NCI-H774 (cell line): ENCODE data around the gene SMYD5.
"Not testable (repeated sequence)": the region's sequence is repeated elsewhere in the genome, so short reads cannot be mapped to it uniquely, and the experiment has no call there.

ENCODE experiments used
- DNase-seq: peaks from one replicate; lab custom pipeline; 2025; lab: John Stamatoyannopoulos, UW

SMYD5 gene

DNA sequence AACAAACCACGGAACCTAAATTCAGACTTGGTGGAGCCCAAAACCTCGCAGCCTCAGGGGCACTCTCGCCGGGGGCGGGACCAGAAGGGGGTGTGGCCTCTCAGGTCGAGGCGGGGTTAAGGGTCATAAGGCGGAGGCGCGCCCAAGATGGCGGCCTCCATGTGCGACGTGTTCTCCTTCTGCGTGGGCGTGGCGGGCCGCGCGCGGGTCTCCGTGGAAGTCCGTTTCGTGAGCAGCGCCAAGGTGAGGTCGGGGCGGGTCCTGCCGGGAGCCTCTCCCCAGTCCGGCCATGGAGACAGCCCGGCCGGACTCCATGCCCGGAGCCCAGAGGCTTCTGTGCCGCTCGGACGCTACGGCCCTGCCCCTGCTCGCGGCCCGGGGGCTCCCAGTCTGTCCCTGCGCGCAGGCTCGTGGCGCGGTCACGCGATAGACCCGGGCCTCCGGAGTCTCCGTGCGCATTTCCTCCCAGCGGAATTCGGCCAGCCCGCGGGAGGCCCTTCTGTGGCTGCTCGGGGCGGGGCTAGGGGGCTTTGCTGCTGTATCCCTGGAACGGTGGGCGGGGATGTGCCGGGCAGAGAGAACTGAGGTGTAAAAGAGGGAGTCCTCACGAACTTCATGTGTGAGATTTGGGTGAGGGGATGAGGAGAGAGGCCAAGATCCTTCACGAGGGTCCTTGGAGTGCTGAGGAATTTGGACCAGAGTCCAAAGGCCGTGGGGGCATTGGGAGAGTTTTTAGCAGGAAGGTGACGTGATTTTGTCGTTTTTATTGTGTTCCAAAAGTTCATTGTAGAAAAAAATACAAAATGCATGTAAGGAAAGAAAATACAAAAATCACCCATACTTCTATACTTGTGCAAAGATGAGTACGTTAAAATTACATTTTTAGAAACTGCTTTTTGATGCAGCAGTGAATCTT lies at the start of gene SMYD5:
Gene SMYD5 (plus strand): TSS at position 126 of the 916 bp plus-strand sequence. CDS start 22 bp downstream, at position 148.
- peak; percentile 78 for DNase-seq

DNA sequence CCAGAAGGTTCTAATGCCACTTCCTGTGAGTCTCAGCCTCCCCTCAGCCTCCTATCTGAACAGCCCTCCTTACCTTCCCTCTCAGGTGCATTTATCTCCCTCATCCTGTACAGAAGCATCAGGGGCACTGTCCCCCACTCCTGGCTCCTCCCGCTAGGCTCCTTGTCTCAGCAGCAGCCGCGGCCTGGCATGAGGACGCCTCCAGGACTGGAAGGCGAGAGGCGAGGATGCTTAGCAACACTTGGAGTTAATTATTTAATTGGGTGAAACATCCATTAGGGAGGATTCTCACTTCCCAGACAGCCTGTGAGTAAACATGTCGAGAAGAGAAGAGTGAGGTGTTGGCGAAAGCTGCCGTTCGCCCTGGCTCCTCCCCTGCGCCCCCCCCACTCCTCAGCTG lies 48.1 kb upstream of the SMYD5 start:
- not testable (repeated sequence) for DNase-seq

DNA sequence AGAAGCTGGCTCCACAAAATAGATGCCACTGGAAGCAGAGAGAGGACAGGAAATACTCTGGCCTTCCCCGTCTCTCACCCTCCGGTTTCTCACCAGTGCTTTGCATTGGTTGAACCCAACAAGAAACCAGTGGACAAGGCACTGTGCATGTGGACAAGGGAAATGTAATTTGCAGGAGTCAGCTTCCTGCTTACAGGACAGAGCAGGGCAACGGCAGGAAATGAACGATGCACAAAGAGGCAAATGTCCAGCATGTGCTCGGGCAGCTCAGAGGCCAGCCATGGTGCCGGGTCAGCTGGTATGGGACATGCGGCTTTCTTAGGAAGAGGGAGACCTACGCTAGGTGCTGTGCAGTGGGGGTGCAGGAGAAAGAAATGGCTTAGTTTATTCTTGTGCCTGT lies 47.2 kb upstream of the SMYD5 start:
- not testable (repeated sequence) for DNase-seq

DNA sequence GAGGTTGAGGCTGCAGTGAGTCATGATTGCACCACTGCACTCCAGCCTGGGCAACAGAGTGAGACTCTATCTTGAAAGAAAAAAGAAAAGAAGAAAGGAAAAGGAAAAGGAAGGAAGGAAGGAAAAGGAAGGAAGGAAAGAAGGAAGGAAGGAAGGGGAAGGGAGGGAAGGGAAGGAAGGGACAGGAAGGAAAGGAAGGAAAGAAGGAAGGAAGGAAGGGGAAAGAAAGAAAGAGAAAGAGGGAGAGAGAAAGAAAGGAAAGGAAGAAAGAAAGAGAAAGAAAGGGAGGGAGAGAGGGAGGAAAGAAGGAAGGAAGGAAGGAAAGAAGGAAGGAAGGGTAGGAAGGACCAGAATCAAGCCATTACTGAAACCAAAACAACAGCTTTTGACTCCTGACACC lies 45.7 kb upstream of the SMYD5 start:
- not testable (repeated sequence) for DNase-seq

DNA sequence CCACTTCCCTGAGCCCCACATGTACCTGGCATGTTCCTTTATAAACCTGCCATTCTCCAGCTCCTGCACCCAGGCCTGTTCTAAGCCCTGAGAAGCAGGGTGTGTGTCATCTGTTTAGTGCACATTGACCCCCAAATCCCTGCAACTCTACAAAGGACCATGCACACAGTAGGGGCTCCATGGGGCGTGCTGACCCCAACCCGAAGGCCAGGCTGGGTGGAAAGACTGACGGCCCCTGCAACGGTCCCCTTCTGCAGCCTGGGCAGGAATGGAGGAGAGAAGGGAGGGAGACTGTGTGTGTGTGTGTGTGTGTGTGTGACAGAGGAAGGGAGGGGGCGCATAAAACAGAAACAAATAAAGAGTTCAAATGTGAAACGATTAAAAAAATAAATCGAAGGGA lies 43.7 kb upstream of the SMYD5 start:
- not testable (repeated sequence) for DNase-seq

DNA sequence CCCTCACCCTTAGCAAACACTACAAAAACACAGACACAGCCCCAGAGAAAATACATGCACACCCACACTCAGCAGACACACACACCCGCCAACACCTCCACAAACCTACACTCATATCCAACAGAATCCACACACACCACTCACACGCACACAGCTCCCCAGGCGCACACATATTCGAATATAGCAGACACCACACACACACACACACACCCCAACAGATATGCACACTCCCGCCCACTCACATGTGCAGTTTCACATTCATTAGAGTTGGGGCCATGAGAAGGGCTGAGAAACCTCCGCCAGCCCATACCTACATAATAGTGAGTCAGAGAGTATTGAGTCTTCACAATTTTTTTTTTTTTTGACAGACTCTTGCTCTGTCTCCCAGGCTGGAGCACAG lies 41.1 kb upstream of the SMYD5 start:
- no peak for DNase-seq

DNA sequence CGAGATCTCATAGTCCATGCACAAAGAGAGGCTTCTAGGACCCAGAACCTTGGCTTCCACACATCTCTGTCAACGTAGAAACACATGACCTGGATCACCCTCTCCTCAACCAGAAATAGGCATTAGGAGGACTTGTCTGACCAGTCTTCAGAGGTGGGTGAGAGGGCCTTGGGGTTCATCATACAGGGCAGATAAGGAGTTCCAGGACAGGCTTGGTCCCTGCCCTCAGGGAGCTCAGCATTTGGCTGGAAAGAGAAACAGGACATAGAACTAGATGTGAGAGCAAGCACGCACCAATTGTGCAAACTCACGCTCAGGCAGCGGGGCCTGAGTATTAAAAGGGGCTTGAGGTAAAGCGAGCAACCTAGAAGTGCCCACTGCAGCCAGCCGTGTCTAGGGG lies 40.3 kb upstream of the SMYD5 start:
- DNase-seq: no peak

DNA sequence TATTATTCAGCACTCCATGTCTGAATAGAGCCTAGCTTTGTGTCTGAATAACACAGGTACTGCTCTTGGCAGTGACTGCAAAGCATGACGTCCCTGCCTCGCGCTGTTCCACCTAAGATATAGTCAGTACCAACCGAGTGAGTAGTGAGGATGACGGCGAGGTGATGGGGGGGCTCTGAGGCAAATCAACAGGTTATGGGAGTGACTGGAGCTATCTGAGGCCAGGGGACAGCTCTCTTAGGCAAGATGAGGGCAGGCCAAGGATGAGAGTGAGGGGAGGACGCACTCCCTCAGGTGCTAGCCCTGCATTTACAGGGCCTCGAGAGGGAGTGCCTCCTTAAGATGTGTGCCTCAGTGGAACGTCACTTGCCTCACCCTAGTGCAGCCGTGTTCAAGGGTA lies 39.8 kb upstream of the SMYD5 start:
- no peak for DNase-seq

DNA sequence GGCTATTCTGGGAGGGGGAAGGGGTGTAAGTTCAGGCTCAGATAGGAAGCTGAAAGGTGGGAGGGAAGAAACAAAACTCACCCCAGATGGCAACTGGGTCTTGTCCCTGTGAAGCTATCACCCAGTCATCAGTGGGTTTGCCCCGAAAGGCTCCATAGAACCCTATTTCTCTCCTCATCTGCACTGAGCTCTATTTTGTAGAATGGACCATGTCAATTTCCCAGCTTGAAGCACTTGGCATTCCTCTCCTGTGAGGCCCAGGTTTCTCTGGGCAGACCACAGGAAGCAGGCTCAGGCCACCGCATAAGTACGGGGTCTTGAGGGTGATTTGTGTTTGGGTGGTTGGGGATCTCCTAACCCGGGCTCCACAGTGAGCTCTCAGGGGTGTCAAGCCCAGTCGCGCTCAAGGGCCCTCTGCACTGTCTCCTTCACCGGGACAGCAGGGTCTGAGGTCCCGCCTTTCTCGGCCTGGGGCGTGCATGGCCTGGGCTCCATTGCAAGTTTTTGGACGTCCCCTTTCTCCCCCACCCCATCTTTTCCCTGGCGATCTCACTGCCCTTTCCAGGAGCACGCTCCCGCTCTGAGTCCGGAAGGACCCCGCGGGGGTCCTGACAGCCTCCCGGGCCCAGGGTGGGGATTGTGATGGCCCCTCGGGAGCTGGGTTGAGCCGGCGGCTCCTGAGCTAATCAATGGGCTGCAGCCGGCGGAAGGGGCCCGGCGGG lies 38.9 kb upstream of the SMYD5 start:
- no peak for DNase-seq

DNA sequence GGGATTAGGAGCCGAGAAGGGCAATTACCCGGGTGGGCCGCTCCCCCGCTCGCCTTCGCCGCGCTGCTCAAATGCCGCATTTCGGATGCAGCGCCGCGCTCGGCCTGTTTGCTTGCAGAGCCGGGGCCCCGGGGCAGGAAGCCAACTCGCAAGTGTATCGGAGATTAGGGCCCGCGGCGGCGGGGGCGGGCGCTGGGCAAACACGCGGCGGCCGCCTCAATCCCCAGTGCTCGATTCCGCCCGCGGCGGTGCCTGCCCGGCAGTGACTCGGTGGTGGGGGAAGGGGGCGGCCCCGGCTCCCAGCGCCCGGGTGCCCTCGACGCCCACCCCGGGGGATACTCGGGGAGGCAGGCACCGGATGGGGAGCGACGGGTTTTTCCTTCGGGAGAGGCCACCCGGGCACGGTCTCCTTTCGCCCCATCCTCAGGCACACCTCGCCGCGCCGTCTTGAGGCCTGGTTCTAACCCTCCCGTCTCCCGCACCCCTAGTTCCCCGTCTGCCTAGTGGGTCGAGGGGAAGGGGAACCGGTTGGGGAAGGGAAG lies 38.3 kb upstream of the SMYD5 start:
- peak; percentile 19 for DNase-seq

DNA sequence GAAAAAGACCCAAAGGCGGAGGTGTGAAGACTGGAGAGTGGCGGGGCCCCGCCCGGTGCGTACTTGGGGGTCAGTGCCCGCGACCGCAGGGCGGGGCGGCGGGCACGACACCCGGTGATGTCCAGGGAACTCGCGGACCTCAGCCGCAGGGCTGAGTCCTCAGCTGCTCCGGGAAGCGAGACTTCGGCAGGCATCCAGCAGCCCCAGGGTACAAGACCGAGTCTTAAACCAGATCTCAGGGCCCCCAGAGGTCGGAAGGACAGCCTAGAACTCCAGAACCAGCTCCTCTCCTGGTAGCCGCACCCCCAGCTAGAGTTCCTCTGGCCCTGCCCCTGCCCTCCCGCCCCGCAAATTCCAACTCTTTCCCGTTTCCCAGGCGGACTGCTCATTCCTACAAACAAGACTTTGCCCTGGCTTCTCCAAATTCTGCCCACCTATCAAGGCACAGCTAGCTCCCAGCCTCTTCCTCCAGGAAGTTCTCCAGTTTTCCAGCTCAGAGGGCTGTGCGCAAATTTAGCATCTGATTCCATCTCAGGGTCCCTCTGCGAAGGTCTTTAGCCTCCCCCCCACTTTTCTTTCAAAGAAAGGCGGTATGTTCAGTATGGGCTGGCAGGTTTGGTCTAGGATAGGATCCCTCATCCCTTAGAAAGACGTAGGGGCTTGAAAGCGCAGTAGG lies 37.7 kb upstream of the SMYD5 start:
- DNase-seq: no peak

DNA sequence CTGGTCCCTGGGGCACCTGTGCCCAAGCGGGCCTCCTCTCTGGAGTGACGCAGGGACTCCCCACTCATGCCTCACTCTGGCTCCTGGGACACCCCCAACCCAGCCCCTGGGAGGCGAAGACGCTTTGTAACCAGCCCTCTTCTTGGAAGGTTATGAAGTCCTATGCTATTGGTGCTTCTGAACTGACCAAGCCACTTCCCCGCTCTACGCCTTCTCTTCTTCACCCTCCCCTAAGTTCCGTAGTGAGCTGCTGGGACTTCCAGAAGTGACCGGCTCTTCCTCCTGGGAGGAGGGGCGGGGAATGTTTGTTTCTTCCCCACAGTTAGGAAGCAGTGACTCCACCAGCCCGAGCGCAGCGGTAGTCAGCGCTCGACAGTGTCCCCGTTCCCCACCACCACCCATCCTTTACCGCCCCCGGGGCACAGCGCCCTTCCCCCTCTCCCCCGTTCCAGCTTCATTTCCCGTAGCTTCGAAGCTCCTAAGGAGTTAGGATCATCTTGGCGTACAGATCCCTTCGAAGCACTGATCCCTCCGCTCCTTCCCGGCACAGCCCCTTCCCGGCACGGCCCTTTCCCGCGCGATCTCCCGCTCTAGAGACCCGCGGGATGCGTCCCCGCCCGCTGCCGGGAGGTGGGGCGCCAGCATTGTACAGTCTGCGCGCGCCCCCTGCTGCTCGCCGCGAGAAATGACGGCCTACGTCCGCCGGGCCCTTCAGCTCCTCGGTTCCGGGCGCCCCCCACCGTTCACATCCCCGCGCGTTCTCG lies 37.0 kb upstream of the SMYD5 start:
- DNase-seq: peak; percentile 75

DNA sequence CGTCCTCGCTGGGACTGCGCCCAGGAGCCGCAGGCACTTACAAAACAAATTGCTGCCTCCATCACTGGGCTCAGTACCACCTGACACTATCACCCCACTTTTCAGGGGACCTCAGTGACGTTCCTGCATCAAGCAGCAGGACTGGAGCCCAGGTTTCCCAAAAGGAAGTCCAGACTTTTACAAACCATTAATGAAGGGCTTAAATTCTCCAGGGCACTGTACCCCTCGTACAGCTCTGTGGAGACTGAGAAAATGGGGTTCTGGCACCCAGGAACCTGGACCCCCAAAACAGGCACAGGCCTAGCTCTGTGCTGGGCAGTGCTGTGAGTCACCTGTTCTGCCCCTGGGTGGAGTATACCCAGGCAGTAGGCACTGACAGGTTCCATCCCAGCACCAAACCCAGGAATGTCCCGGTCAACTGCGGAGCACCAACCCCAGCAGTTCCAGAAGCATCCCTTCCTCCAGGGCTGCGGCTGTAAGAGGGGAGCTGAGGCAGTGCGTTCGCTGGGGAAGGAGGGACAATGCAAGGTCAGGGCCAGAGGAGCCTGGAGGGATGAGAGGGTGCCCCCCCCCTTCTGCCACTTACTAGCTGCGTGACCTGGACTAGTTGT lies 36.3 kb upstream of the SMYD5 start:
- no peak for DNase-seq

DNA sequence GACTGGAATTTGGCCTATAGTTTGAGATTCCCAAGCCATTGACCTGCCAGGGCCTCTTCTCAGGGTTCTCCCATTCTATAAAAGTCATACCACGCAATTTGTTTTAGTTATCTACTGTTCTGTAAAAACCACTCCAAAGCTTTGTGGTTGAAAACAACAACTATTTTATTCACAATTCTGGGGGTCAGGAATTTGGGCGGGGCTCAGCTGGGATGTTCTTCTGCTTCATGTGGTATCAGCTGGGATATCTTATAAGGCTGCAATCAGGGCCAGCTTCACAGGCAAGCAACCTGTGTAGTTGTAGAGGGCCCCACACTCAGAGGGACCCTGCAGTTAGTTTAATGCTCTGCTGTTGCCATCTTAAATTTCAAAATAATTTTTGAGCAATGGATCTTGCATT lies 28.1 kb upstream of the SMYD5 start:
- DNase-seq: no peak

DNA sequence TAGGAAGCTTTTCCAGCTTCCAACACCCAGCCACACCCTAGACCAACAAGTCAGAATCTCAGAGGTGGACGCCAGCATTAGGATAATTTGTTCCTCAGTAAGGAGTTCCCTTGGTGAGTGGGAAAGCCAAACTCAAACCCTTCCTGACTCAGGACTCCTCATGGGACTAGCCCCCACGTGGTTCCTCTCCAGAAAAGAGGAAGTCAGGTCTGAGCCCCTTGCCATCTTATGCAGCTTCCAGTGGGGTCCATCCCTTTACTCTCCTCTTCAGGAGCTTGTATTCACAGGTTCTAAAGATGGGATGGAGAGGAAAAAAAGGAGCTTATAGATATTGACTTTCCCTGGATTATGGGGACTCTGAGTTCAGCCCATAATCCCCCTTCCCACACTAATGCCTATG lies 26.5 kb upstream of the SMYD5 start:
- DNase-seq: no peak

DNA sequence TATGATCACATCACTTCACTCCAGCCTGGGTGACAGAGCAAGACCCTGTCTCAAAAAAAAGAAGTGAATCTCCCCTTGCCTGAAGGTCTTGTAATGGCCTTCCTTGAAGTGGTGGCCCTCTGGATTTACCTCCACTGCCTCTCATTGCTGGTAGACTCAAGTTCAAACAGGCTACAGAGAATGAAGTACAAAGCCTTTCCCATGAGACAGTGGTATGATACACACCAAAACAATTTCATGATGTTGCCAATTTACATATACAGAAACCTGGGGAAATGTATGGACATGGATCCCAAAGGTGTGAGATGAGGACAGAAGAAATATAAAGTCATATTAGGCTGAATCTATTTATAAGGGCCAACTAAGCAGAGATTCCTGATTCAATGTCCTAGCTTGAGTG lies 16.5 kb upstream of the SMYD5 start:
- no peak for DNase-seq

DNA sequence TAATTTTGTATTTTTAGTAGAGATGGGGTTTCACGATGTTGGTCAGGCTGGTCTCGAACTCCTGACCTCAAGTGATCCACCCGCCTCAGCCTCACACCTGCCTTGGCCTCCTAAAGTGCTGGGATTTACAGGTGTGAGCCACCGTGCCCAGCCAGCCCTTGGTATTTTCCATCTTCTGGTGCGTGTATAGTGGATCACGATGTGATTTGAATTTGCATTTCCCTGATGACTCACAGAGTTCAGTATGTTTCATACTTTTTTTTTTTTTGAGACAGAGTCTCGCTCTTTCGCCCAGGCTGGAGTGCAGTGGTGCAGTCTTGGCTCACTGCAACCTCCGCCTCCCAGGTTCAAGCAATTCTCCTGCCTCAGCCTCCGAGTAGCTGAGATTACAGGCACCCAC lies 13.8 kb upstream of the SMYD5 start:
- not testable (repeated sequence) for DNase-seq

DNA sequence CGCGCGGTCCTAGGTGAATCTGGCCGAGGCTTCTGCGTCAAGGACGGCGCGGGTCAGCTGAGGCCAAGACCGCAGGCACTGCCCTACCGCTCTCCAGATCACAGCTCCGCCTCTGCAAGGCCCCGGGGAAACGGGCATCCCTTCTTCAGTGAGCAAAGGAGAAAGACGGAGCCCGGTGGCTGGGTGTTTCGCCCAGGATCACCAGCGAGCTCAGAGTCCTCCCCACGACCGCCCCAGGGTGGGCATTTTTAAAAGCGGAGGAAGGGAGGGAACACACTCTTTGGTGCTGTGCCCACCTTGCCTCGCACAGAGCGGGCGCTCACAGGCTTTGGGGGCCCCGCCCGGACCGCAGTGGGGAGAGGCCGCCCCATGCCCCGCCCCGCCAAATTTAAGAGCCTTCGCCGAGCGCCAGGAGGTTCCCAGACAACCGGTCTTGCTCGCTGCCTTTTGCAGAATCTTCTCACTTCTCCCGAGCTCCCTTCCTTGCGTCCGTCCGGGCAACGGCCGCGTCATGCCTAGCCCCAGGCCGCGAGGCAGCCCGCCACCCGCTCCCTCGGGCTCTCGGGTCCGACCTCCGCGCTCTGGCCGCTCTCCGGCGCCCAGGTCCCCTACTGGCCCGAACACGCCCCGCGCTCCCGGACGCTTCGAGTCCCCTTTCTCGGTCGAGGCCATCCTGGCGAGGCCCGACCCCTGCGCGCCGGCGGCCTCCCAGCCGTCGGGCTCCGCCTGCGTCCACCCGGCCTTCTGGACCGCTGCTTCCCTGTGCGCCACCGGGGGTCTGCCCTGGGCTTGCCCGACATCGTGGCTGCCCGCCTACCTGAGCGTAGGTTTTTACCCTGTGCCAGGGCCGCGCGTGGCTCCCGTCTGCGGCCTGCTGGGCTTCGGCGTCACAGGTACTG lies 11.6 kb upstream of the SMYD5 start, which contains the start of gene NOTO:
Gene NOTO (plus strand): TSS at position 419 of the 899 bp plus-strand sequence. CDS start 93 bp downstream, at position 512.
- DNase-seq: no peak

DNA sequence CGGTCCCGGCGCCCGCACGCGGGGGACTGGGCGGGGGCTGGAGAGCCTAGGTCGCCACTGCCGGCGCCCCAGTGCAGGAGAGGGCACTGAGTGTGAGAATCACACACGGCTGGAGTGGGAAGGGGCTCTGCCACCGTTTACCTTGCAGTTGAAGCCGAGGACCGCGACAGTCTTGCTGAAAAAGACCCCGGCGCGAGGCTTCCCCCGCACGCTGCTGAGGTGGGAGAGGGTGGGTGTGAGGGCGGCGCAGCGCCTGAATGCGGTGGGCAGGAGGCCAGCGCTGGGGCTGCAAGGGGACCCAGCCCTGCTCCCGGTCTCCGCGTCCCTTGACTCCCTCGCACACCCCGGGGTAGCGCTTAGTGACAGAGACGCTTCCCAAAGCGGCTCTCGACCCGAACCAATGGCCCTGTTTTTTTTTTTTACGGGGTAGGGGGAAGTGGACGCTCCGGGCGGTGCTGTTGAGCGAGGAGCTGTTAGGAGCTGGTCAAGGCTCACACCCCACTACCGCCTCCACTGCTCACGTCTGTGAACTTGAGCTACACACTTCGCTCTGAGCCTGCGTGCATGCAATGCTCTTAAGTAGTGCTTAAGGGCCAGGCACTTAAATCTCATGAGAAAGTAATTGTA lies 10.9 kb upstream of the SMYD5 start:
- no peak for DNase-seq

DNA sequence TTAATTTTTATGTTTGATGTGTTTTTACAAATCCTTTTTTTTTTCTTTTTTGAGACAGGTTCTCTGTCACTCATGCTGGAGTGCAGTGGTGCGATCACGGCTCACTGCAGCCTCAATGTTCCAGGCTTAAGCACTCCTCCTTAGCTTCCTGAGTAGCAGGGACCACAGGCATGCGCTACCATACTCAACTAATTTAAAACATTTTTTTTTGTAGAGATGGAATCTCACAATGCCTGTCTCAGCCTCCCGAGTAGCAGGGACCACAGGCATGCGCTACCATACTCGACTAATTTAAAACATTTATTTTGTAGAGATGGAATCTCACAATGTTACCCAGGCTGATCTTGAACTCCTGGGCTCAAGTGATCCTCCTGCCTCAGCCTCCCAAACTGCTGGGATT lies 8.4 kb upstream of the SMYD5 start:
- DNase-seq: no peak
